MM.1S (cell line): ENCODE results near the gene CPA5.

Experiments used
- DNase-seq: peaks from one replicate; pipeline ENCODE4 v3.0.0-alpha.2; 2015
- H2AFZ ChIP-seq: fragments of 300-600 bp; sonication (generic); 2 replicates; pipeline ENCODE4 v1.6.0; 2016; ENCODE audit warnings: antibody characterized with exemption, low read length
- H3F3A ChIP-seq: fragments of 300-600 bp; sonication (generic); 2 replicates; pipeline ENCODE4 v1.6.1; 2016; ENCODE audit warnings: mild to moderate bottlenecking, antibody characterized with exemption, low read length, moderate library complexity, mixed read lengths; ENCODE audit not compliant: insufficient read depth
- H3K27ac ChIP-seq: fragments of 300-600 bp; sonication (generic); 2 replicates; pipeline ENCODE4 v1.5.1; 2016; ENCODE audit warnings: mild to moderate bottlenecking, low read length
- H3K27me3 ChIP-seq: fragments of 300-600 bp; sonication (generic); replicated peaks from 2 replicates; pipeline ENCODE4 v1.6.0; 2016; ENCODE audit warnings: low read length; ENCODE audit not compliant: insufficient read depth
- H3K36me3 ChIP-seq: fragments of 300-600 bp; sonication (generic); replicated peaks from 2 replicates; pipeline ENCODE4 v1.6.1; 2016; ENCODE audit warnings: mild to moderate bottlenecking, low read length, mixed read lengths; ENCODE audit not compliant: insufficient read depth
- H3K4me1 ChIP-seq: fragments of 300-600 bp; sonication (generic); 2 replicates; pipeline ENCODE4 v1.6.1; 2016; ENCODE audit warnings: low read length, mixed read lengths
- H3K4me2 ChIP-seq: fragments of 300-600 bp; sonication (generic); 2 replicates; pipeline ENCODE4 v1.6.0; 2016; ENCODE audit warnings: low read depth, low read length
- H3K4me3 ChIP-seq: fragments of 300-600 bp; sonication (generic); 2 replicates; pipeline ENCODE4 v1.5.1; 2016; ENCODE audit warnings: low read length, mixed read lengths
- H3K79me2 ChIP-seq: fragments of 300-600 bp; sonication (generic); 2 replicates; pipeline ENCODE4 v1.6.1; 2016; ENCODE audit warnings: mixed run types, low read length, mixed read lengths
- H3K9ac ChIP-seq: fragments of 300-600 bp; sonication (generic); 2 replicates; pipeline ENCODE4 v1.6.1; 2016; ENCODE audit warnings: low read length, mixed read lengths
- H3K9me2 ChIP-seq: fragments of 300-600 bp; sonication (generic); replicated peaks from 2 replicates; pipeline ENCODE4 v1.6.1; 2016; ENCODE audit warnings: mild to moderate bottlenecking, low read length, mixed read lengths; ENCODE audit not compliant: insufficient read depth
- H3K9me3 ChIP-seq: fragments of 300-600 bp; sonication (generic); replicated peaks from 2 replicates; pipeline ENCODE4 v1.6.1; 2016; ENCODE audit warnings: mild to moderate bottlenecking, low read length, mixed read lengths; ENCODE audit not compliant: insufficient read depth
- H4K20me1 ChIP-seq: fragments of 300-600 bp; sonication (generic); 2 replicates; pipeline ENCODE4 v1.6.1; 2016; ENCODE audit warnings: mild to moderate bottlenecking, low read length, moderate library complexity, mixed read lengths; ENCODE audit not compliant: insufficient read depth
- CTCF ChIP-seq: fragments of 300-600 bp; sonication (generic); IDR thresholded peaks from 2 replicates; pipeline ENCODE4 v1.5.1; 2016; ENCODE audit warnings: antibody characterized with exemption, low read length, mixed read lengths
- EZH2 ChIP-seq: fragments of 300-600 bp; sonication (generic); optimal IDR thresholded peaks from 2 replicates; pipeline ENCODE3; 2017; ENCODE audit warnings: low read depth, mild to moderate bottlenecking, antibody characterized with exemption, low read length, mixed read lengths
- EZH2phosphoT487 ChIP-seq: fragments of 300-600 bp; sonication (generic); IDR thresholded peaks from 2 replicates; pipeline ENCODE4 v1.6.1; 2018; ENCODE audit warnings: antibody characterized with exemption, low read length

The CPA5 gene

DNA sequence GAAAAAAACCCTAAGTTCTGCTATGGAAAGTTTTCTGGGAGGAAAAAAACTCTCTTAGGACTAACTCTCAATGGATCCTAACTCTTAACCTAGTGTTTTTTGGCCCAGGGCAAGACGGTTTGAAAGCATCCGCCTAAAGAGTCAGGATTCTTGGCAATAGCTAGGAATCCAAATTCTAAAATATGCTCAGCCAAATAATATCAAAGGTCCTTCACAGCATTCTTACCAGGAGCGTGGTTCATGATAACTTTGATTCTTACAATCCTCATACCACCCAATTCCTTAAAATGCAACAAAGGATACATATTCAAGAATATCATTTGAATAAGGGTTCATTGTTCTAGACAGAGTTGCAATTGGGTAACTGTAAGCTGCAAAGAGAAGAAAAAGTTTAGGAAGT lies 57.0 kb downstream of the CPA5 start:
- H3K27me3 ChIP-seq = no peaks in the 10 kb centered on the region
- no peak overlapping the region for H3K27ac ChIP-seq
- no peaks in the 10 kb centered on the region for H3K36me3 ChIP-seq
- no peaks in the 10 kb centered on the region for H3K9me3 ChIP-seq
- H2AFZ ChIP-seq = no peak overlapping the region
- H3K4me1 ChIP-seq = no peaks in the 10 kb centered on the region
- H3K4me2 ChIP-seq = no peak overlapping the region
- H3K79me2 ChIP-seq = no peaks in the 10 kb centered on the region
- TF ChIP-seq EZH2phosphoT487 (no peak), CTCF (no peak), EZH2 (no peak)
- H4K20me1 ChIP-seq = no peaks in the 10 kb centered on the region
- H3F3A ChIP-seq = no peaks in the 10 kb centered on the region
- no peak for DNase-seq
- no peaks in the 10 kb centered on the region for H3K9me2 ChIP-seq
- H3K4me3 ChIP-seq = no peak overlapping the region
- no peak overlapping the region for H3K9ac ChIP-seq

DNA sequence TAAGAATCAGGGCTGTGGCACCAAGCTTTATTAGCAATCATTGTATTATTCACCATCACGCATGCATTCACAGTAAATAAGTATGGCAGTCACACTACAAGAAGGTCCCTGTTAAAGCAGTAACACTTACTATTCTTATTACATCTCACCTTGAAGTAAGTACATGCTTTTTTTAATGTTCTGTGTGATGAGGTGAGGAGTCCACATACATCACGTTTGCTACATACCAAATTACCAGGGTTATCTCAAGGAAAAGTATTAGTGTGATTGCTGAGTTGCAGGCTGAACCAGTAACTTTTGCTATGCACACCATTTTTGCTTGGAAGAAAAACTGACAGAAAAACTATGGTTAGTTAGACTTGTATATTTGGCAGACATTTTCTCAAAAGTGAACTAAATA lies 60.4 kb downstream of the CPA5 start:
- H3K27me3 ChIP-seq = no peaks in the 10 kb centered on the region
- no peaks in the 10 kb centered on the region for H4K20me1 ChIP-seq
- H3K4me3 ChIP-seq = no peak overlapping the region
- no peaks in the 10 kb centered on the region for H3K36me3 ChIP-seq
- no peak overlapping the region for H3K4me2 ChIP-seq
- H2AFZ ChIP-seq = no peak overlapping the region
- H3K9me3 ChIP-seq = no peaks in the 10 kb centered on the region
- H3K4me1 ChIP-seq = no peaks in the 10 kb centered on the region
- no peak overlapping the region for H3K27ac ChIP-seq
- H3K9me2 ChIP-seq = no peaks in the 10 kb centered on the region
- H3K79me2 ChIP-seq = no peaks in the 10 kb centered on the region
- TF ChIP-seq EZH2phosphoT487 (no peak), EZH2 (no peak), CTCF (no peak)
- H3K9ac ChIP-seq = no peak overlapping the region
- DNase-seq = no peak
- no peaks in the 10 kb centered on the region for H3F3A ChIP-seq

DNA sequence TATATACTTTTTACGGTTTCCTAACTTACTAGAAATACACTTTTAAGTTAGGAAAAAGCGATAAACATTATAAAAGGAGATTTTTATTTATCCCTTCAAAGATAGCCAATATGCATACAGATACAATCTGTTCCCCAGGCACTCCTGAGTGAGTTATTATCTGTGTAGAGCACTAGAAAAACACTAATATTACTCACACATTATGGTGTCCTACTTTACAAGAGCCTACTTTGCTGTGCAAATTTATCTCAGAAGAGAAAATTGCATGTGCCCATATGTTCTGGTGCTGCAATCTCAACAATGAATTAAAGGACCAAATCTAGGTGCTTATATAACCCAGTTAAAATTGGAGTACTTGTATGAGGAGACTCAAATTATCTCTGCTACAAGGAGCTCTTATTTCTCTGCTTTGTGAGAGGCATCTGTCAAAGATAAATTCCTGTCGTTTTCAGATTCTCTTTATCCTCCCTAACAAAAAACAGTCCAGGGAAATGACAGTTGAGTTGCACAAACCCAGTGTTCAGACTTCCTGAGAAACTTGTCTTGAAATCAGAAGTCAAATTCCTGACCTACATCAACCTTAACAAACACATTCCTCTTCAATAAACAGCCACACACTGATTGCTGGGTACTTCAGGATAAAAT lies 64.6 kb downstream of the CPA5 start:
- Histone ChIP-seq H2AFZ (no peak overlapping the region), H3F3A (no peaks in the 10 kb centered on the region), H3K4me3 (no peak overlapping the region), H3K36me3 (no peaks in the 10 kb centered on the region), H4K20me1 (no peaks in the 10 kb centered on the region), H3K9me3 (no peaks in the 10 kb centered on the region), H3K79me2 (no peaks in the 10 kb centered on the region), H3K9me2 (no peaks in the 10 kb centered on the region), H3K27me3 (no peaks in the 10 kb centered on the region), H3K27ac (no peak overlapping the region), H3K4me2 (no peak overlapping the region), H3K9ac (no peak overlapping the region), H3K4me1 (no peaks in the 10 kb centered on the region)
- no peak for TF ChIP-seq CTCF
- TF ChIP-seq EZH2 = no peak
- no peak for TF ChIP-seq EZH2phosphoT487
- no peak for DNase-seq
